H1 (cell line): ENCODE measurements around the gene PLCL1. TPM values are rescaled to one million over a fixed set of nuclear protein-coding genes. Genes with fewer than 3 reads are reported as not detected.

Source experiments
- BRCA1 ChIP-seq: IDR thresholded peaks from 2 replicates; pipeline ENCODE4 v1.6.1; 2012; ENCODE audit warnings: low read depth, low read length, improper control_type of control experiment
- CEBPB ChIP-seq: IDR thresholded peaks from 2 replicates; pipeline ENCODE4 v1.6.1; 2012; ENCODE audit warnings: low read depth, low read length
- EGR1 ChIP-seq: IDR thresholded peaks from 2 replicates; pipeline ENCODE4 v1.6.1; 2011; ENCODE audit warnings: low read depth, low read length, borderline replicate concordance
- EZH2 ChIP-seq: fragments of 200-600 bp; sonication (generic); IDR thresholded peaks from 2 replicates; pipeline ENCODE4 v1.7.1; 2012; ENCODE audit warnings: low read depth, mild to moderate bottlenecking, moderate library complexity, low read length, inconsistent platforms; ENCODE audit not compliant: severe bottlenecking
- SIRT6 ChIP-seq: IDR thresholded peaks from one replicate; pipeline ENCODE4 v1.7.1; 2012; ENCODE audit warnings: low read length, inconsistent platforms
- TBP ChIP-seq: IDR thresholded peaks from 2 replicates; pipeline ENCODE4 v1.6.1; 2011; ENCODE audit warnings: low read depth, low read length, improper control_type of control experiment
- polyA plus RNA-seq, 7 experiments: library from polyadenylated mRNA; depleted of rRNA in 3 of 7; stranded (reverse) in 5 of 7; unstranded in 2 of 7; fragments of >200 nt in 5 of 7; fragments of 200-250 nt in 2 of 7; gene quantifications; 1 replicate in 5 of 7; 2 replicates in 1 of 7; 4 replicates in 1 of 7; pipeline versions ENCODE4 v1.2.1 to v1.2.3, GENCODE V29; 2011 to 2013; ENCODE audit warnings: missing spikeins in 2 of 7, mixed read lengths in 2 of 7
- total RNA-seq: library from RNA; stranded (reverse); fragmentation: NEBNext Ultra II Directional; extraction: Animal tissue kit (Norgen Biotek cat#: 25700); gene quantifications from 2 replicates; pipeline ENCODE4 v1.2.1, GENCODE V29; 2021

PLCL1 gene
- total and polyA plus RNA-seq, 2 of the 8 experiments (the other 6 are each of a cell fraction or from before 2014, with no cell fraction given): not detected

GRCh38 chr2:197884252-197884651, 79.9 kb downstream of the PLCL1 start (continued):
- TF ChIP-seq CEBPB (no peak), EZH2 (no peak), SIRT6 (no peak), BRCA1 (no peak), EGR1 (no peak), TBP (no peak)
